Kidney capillary endothelial cell (primary cell): ENCODE data around the gene CARS1.

Experiments used
- DNase-seq: peaks from one replicate; pipeline ENCODE4 v3.0.0-alpha.2; 2018; ENCODE audit warnings: low spot score

Gene CARS1

DNA sequence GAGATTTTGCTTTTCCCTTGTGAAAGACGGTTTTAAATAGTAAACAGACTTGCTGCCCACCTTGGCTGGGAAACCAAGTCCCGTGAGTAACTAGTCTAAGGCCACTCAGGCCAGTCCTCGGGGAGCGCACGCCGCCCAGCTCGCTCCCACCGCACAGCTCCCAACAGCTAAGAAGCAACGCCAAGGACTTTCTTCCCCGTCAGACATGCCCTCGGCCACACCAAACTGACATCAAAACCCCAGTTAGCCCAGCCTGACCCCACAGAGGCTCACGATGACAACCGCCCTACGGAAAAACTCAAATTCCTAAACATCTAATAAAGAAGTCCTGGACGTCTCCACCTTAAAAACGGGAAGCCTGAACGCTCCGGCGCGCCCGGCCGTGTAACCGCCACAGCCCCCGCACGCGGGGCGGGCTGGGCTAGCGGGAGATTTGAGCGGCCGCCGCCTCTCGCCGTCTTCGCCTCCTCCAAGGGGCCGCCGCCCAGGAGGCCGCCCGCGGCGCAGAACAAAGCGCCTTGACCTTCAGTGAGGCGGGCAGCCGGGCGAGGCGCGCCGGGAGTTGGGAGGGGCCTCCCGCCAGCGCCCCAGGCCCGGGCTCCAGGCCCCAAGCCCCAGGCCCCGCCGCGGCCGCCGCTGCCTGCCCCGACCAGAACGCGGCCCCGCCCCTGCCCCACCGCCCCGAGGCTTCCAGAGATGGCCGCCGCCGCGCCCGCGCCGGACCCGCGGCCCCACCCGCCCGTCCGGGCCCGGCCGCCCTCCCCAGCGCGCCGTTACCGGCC, 65.6 kb downstream of the CARS1 start:
- DNase-seq, result peak; percentile 35

DNA sequence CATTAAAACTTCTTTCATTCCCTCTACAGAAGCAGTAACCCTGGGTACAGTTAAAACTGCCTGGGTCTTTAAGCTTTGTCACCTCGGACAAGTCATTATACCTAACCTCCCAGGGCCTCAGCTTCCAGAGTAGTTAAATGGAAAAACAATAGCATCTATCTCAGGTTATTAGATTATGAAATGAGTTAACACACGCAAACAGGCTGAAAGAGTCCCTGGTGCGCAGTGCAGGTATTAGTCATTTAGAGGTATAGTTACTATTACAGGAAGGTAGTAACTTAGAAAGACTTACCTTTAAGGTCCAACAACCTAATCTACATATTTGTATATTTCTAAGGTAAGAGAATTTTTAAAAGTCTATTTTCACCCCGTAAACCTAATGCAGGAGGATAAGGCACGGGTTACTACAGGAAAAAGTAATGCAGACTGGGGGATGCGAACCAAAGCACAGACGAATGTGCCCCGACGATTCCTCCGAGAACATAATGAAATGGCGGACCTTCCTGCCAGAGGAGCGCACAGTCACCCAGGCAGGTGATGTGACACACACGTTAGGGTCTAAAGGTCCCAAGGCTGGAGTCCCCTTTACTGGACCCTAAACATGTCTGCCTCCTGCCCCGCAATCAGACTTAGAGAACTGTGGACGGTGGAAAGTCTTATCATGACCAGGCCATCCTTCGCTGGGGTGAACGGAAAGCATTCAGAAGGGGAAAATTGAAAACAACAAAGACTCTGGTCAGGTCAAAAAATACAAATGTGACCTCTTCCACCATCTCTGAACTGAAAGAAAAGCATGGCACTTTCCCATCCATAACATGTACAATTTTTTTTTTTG, 66.4 kb downstream of the CARS1 start:
- DNase-seq, result peak; percentile 29

DNA sequence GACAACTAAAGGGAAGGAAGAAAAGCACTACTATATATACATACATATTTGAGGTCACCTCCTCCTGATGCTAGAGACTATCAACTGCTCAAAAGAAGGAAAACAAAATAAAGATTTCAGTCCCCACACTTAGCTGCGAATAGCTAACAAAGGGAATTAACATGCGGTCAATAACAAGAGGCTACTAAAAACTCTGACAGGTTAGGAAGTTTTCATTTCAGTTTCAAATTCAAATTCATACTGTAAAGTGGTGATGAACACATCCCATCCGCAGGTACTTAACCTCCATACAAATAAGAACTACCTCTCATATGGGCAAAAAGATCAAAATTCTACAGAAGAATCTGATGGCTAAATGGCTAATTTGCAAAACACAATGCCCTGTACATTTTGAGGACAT, 67.7 kb downstream of the CARS1 start:
- DNase-seq, result no peak

DNA sequence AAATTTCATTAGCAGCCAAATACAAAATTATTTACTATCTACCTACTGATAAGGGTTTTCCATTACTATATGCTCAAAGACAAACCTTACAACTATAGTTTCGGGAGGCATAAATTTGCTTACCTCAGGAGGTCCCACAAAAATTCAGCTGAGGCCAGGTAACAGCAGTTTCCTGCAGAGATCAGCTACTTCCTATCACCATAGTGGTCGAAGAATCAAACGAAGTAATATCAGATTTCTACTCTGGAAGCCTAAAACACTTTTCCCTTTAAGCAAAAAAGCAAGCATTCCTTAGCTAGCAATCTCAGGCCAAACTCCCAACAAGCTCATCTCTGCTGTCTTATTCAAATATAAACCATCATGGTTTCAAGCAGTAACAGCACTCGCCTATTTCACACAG, 68.2 kb downstream of the CARS1 start:
- DNase-seq, result peak; percentile 2

DNA sequence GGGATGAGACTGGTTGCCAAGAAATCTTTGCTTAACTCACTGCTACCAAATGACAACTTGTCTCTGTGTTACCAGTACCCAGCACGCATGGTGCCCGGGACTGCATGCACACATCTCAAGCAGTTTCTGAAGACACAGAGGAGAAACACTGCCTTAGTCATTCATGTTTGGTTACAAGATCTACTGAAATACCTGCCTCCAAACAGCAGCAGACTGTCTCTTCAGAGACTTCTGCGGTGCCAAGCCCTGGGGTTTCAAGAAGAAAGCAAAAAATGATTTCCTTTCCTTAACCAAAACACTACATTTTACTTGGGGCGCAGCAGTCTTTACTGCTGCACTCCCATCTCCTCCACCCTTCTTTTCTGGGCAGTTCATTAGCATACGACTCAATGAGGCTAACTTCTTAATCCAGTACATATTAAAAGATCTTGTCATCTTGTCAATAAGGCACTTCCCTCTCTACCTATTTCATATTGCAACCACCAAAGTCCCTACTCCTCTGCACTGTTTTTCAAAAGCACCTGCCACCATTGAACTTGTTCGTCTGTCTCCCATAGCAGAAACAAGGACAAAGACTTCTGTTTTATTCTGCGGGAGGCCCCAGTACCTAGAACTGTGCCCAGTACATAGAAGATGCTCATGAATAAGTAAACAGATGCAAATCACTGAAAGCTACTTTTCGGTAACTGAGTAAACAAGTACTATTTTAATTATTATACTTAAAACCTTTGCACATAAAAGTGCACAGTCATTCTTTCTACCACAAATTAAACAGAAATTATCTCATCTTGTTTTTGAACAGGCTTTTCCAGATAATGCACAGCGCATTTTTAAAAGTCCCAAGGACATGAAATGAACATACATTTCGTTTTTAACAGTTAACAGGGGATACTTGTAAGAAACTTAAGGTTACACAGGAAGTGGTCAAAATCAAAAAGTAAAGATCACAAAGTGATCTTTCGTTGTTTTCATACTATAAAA, 69.1 kb downstream of the CARS1 start:
- DNase-seq, result no peak

DNA sequence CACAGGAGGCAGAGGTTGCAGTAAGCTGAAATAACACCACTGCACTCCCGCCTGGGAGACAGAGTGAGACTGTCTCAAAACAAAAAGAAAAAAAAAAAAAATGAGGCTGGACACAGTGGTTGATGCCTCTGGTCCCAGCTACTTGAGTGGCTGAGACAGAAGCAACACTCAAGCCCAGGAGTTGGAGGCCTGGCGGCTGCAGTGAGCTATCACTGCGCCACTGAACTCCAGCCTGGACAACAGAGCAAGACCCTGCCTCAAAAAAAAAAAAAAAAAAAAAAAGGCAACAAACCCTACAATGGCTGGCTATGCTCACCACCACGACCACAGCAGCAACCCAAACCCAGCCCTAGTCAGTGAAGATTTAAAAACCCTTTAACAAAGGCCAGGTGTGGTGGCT, 73.3 kb downstream of the CARS1 start:
- DNase-seq, result no peak

DNA sequence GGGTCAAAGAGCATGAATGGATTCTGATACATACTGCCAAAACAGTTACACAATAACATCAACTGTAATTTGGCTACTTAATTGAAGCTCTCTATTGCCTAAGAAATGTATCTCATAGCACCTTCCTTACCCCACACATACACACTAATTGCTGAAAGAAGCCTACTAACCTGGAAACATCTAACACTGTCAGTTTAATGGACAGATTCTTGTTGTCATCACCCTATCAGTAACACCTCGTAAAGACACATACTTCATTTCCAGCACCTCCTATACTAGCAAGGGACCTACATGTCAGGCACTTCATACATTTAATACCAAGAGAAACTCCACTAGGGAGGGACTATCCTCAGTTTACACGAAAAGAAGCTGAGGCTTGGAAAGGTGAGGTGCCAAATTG, 75.0 kb downstream of the CARS1 start:
- DNase-seq, result no peak

DNA sequence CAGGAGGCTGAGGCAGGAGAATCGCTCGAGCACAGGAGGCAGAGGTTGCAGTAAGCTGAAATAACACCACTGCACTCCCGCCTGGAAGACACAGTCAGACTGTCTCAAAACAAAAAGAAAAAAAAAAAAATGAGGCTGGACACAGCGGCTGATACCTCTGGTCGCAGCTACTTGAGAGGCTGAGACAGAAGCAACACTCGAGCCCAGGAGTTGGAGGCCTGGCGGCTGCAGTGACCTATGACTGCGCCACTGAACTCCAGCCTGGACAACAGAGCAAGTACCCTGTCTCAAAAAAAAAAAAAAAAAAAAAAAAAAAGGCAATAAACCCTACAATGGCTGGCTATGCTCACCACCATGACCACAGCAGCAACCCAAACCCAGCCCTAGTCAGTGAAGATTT, 76.1 kb downstream of the CARS1 start:
- no peak for DNase-seq

DNA sequence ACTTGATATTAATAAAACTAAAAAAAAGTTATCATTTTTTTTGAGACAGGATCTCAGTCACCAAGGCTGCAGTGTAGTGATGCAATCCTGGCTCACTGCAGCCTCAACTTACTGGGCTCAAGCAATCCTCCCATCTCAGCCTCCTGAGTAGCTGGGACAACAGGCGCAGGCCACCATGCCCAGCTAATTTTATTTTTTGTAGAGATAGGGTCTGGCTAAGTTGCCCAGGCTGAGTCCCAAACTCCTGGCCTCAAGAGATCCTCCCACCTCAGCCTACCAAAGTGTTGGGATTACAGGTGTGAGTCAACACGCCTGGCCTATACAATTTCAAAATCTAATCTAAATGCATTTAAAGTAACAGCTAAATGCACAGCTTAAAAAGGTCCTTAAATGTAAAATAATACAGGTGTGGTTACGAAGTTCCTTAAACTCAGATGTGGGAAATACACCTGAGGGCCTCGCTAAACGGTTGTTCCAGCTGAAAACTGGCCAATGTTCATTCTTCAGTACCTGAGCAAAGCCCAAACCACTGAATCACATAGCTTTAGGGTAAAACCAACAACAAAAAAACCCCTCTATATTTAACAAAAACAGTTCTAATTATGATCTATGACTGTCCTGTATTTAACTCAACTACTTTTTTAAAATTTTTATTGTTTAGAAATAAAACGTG, 76.9 kb downstream of the CARS1 start:
- DNase-seq, result no peak

DNA sequence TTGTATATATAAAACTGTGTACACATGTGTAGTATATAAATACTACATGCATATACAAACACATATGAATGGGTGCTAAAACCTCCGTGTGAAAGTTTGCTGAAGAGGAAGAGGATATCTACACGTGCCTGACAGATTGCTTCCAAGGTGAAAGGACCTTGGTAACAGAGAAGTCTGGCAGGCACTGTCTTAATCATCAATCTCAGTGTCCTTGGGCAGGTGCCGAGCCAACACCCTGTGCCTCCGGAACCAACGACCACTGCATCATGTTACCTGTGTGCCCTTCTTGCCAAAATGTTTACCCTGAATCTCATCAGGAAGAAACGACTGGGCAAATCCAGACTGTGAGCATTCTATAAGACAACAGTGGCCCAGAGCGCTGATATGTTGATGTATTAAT, 80.1 kb downstream of the CARS1 start:
- DNase-seq, result no peak

DNA sequence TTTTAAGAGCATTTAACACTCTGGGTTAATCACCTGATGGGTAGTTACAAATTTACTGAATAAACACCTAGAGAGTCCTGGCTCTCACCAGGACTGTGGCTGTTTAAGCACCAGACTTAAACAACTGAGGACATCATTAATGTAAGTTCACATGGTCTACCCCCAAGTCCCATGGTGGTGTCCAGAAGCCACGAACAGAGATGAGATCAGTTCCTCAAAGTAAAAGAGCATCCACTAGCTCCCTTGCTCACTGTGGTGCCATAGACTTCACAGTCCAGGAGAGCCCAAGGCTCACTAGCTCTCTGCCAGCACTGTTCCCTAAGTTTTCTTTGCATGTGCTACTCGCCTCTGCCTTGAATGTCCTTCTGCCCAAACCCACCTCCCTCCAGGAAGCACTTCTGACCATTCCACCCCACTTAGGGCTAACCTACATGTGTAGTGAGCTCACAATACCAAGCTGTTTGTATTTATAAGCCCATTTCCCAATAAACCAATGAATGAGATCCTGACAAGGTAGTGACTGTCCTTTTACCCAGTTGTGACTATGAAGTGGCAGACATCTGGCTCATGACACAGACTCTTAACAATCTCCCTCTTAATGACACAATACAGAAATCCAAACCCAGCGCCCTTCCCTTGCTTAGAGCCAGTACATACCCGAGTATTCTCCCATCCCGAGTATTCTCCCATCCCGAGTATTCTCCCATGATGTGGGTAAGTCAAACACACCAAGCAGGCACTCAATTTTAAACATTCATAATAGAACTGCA, 80.7 kb downstream of the CARS1 start:
- DNase-seq, result no peak

DNA sequence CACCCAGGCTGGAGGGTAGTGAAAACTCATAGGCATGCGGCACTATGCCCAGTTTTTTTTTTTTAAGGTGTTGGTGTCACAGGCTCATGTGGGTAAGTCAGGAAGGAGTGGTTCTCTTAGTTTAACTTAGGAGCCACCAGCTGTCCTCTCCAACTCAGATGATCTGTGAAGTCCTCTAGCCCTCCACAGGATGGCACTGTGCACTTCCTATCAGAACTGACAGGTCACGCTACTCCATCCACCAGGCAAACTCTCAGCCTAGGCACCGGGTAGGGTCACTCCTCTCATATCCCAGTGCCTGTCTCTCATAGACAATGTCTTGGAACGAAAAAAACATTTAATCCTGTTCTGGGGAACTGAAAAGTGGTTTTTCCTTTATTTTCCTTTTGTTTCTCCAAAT, 81.6 kb downstream of the CARS1 start:
- DNase-seq, result no peak

DNA sequence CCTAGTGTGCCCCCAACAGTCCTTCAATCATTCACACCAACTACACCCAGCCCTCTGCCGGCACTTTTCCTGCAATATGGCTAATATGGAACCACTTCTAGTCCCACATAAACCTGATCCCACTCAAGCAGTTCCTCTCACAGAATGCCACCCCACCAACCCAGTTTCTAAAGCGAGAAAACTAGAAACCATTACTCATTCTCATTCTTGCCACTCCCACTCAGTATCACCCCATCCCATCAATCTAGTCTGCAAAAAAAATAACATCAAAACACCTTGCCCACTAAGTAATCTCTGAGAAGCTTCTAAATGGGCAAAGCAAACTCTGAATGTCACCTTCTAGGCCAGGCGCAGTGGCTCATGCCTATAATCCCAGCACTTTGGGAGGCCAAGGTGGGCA, 83.0 kb downstream of the CARS1 start:
- no peak for DNase-seq

DNA sequence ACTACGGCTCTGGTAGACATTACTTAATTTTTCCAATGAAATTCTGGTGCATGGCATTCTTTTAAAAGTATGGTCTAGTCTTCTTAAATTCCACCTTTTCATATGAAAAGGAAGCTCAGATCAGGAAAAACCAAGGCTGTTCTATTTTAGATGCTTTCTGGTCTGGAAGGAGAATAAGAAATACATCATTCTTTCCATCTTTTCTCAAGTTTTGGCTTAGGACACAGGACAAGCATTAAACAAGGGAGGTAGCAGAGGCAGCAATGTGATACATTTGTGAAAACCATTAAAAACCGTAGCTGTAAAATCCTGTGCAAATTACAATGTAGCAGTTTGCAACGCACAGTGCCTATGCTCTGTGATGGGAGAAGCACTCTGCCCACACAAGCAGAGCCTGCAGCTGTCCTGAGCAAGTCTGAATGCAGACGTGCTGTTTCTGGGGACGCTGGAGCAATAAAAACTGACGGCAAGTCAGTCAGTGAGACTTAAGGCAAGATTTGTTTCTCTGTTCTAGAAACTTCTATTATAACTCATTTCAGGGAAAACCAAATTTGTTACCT, 88.8 kb downstream of the CARS1 start:
- no peak for DNase-seq

DNA sequence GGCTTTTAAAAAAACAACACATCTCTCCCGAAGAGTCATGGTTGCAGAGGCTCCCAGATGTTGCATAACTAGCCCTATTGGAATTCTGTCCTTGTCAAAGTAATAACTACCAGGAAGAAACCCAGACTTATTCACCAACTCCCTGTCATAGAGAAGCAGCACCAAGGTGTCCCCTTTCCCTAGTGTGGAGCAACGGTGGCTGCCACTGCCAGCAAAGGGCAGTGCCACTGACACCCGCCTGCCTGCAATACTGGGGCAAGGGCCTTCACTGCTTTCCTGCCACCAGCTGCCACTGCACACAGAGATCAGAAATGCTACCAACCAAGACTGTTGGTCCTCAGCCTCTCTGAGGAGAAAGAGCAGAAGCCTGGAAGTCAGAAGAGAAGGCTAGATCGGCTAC, 92.4 kb downstream of the CARS1 start:
- no peak for DNase-seq

DNA sequence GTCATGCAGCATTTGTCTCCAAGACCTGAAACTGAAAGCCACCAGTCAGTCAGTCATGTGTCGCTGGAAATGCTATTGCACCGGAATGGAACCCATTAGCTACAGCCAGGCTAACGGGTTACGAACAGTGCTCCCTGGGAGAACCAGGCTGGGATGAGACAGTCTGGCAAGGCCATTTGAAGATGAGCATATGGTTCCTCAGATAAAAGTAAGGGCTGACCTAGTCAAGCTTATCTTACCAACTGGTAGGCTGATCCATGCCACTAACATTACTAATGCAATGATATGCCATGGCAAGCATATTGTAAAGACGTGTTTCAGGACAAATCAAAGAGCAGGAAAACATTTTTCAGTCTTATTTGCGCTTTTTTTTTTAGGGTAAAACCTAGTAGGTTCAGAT, 93.5 kb downstream of the CARS1 start:
- no peak for DNase-seq

DNA sequence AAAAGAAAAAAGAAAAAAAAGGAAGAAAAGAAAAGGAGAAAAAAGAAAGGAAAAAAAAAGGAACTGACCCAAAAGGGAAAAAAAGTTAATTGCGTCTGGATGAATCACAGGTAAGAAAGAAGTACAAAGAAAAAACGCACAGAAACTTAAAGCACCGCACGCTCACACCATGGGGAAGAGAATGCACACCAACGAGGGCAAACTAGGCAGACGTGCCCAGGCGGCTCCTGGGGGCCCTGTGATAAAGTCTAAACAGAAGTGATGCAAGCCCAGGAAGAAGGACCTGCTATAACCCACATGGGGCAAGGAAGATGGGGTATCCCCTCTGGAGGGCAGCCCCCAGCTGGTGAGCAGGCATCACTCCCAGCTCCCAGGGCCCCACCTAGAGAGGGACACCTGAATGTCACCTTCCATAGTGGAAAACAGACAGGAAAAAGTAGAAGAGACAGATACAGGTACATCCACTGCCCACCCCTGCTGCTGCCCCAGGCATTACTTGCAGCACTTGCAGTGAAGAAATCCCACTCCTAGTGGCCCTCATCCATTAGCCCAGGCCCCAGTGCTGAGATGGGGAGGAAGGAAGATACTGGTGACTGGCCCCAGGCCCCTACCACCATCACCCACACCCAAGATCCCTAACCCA, 94.0 kb downstream of the CARS1 start:
- DNase-seq, result no peak

DNA sequence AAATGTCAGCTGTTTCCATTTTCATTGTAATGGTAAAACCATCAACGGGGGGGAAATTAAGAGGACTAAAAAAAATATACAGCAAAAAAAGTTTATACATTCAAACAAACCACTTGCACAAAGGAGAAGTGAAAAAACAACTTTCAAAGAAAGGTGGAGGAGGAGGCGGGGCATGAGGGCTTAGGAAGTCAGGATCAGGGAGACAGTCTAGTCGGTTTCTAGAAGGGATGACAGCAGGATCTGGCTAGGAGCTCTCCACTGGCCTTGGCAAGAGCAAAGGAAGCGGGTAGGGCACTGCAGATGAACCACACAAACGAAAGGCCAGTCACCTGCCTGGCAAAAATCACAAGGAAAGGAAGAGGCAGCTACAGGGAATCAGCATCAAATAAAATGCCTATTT, 96.1 kb downstream of the CARS1 start:
- DNase-seq, result no peak

DNA sequence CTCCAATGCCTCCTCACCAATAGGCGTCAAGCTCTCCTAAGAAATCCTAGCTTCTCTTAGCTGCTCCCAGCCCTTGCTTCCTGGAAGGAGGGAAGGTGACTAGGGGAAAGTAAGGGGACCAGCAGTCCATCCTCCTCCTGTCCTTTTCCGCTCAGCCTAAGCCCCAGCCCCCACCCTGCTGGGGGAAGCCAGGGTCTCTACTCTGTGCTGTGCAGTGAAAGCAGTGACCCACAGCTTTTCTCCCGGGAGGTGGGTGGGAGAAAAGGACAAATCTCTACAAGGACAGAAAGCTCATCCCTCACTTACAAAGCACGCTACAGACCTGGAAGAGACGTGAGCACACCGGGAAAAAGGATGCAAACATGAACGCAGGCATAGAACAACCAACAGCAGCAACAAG, 97.1 kb downstream of the CARS1 start:
- DNase-seq, result no peak

DNA sequence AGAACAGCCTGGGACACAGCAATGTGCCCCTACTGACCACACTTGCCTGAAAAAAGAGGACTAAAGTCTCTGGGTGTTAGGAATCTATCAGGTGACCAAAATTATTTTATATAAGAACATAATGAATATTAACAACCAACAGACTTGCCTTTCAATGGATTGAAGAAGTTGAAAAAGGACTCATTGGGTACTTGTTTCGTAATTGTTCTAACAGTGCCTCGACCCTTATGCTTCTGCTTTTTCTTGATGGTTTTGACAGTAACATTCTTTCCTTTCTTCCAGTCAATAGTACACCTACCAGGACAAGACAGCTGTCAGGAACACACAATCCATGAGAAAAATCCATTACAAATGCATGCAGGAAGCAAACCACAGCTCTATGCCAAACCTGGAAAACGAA, 99.0 kb downstream of the CARS1 start:
- DNase-seq, result no peak
